Stimulated activated CD4-positive, alpha-beta T cell treated with anti-CD3 and anti-CD28 coated beads, Interleukin-1b, Interleukin-23, amount 100 ng/mL, for 4 hours (primary cell): ENCODE results near the gene RDX.
"Not testable (repeated sequence)": the region's sequence is repeated elsewhere in the genome, so short reads cannot be mapped to it uniquely, and the experiment has no call there.

Experiments used
- DNase-seq, 2 donors: peaks; one replicate each; pipeline ENCODE4 v3.0.0-alpha.2; 2020; ENCODE audit warnings: low read depth in 2 of 2

RDX gene

GRCh38 chr11:110305169-110306018 lies 9.0 kb upstream of the RDX start:
- DNase-seq: no peak

GRCh38 chr11:110303414-110303826 lies 7.0 kb upstream of the RDX start:
- no peak for DNase-seq

GRCh38 chr11:110301577-110301976 lies 5.2 kb upstream of the RDX start:
- no peak for DNase-seq

- no peak for DNase-seq
Observed at GRCh38 chr11:110301032-110301431, 4.6 kb upstream of the RDX start.

DNA sequence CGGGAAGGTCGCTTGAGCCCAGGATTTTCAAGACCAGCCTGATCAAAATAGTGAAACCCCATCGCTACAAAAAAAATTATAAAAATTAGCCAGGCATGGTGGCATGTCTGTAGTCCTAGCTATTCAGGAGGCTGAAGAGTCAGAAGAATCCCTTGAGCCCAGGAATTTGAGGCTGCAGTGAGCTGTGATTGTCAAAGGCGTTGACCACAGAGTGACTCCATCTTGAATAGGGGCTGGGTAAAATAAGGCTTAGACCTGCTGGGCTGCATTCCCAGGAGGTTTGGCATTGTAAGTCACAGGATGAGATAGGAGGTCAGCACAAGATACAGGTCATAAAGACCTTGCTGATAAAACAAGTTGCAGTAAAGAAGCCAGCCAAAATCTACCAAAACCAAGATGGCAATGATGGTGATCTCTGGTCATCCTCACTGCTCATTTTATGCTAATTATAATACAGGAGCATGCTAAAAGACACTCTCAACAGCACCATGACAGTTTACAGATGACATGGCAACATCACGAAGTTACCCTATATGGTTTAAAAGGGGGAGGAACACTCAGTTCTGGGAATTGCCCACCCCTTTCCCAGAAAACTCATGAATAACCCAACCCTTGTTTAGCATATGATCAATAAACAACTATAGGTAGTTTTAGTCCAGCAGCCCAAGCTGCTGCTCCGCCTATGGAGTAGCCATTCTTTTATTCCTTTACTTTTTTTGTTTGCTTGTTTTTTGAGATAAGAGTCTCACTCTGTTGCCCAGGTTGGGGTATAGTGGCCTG lies 2.8 kb upstream of the RDX start:
- DNase-seq: no peak

GRCh38 chr11:110298301-110298765 lies 1.9 kb upstream of the RDX start:
- no peak for DNase-seq

DNA sequence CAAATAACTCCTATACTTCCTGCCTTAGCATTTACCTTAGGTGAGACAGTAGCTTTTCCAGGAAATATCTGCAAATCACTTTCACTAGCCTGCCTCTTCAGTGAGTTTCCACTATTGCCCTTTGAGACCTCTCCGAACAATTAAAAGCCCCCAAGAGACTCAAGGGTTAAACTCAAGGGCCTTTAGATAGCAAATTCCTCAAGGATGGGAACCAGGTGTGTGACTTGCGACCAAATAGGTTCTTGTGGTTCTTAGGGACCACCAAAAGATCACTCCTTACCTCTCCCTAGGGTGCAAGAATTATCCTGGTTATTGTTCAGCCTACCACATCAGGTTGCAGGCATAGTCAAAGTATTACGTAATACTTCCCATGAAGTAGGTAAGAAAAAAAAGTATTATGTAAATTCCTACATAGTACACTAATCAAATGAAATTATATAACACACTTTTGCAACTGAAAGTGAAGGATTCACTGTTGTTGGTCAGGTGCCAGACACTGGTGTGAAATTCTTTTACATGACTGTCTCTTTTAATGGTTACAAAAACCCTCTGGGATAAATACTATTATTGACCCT lies 1.4 kb upstream of the RDX start:
- DNase-seq: no peak

DNA sequence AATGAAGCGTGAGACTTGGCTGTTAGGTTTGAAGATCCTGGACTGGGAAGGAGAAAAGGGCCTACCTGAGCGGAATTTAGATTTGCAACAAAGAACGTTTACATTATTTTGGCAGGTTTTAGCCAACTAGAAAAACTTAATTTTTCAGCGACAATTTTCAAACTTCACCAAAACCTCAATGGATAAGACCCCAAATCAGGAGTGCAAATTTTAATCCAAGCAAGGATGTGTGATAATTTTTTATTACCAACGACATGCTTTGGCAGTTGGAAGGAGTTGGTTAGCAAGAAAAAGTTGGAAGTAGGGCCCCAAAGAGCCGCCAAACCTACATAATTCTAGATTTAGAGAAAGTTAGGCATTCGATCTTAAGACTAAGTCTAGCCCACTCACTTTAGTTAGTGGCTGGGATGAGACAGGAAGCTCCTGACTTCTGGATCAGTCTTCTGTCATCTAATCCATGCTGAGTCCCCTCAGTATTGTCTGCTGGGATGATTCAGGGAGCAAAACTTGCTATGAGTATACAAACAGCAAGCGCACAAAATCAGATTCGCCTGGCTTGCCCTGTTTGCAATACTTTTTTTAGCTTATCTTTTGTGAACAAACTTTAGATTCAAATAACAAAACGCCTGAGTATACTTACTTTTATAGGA lies 787 bp upstream of the RDX start:
- DNase-seq: no peak

DNA sequence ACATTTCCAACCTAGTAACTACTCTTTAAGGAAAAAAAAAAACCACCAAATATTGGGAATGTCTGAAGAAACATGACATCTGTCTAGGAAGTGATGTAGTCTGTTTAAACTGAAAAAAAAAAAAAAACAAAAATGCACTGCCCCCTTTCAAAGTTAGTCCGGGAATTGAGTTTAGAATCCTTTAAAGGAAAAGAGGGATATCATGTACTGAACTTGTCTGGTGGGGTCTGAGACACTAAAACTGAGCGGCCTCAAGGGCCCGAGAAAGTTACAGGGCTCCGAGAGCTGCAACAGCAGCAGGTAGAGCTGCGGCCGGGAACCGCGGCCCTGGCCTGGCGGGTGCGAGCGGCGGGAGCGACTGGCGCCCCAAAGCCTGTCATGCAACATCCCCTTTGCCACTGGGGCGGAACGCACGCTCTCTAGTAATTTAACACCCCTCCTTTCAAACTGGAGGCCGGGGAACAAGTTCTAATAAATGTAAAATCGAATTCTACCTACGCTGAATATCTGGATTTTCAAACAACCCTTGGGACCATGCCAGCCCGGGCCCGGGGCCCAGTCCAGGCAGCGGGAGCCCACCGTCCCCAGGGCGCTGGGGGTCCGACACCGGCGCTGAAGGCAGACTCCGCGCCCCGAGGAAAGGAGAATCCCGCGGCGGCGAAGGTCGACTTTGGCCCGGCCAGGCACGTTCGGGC lies 736 bp downstream of the RDX start:
- DNase-seq: peak; percentile 21 to 33

DNA sequence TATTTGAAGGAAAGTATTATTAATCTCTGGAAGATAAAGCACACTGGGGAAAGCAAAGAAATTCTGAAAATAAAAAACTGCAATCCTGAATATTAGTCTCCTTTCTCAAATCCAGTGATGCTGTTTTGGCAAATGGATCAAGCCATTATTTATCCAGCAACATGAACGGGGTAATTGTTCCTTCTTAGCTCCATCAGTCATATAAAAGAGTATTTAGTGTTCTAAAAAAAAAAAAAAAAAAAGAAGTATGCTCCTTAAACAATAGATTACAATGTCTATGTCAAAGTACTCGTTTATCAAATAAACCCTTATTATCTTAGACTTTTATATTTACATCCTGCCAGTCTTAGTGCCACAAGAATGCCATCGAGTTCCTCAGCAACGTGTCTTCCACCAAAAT lies 1.3 kb downstream of the RDX start:
- DNase-seq: no peak

GRCh38 chr11:110294509-110294908 lies 1.9 kb downstream of the RDX start:
- no peak for DNase-seq

- DNase-seq: no peak
Observed at GRCh38 chr11:110293389-110293788, 3.0 kb downstream of the RDX start.

DNA sequence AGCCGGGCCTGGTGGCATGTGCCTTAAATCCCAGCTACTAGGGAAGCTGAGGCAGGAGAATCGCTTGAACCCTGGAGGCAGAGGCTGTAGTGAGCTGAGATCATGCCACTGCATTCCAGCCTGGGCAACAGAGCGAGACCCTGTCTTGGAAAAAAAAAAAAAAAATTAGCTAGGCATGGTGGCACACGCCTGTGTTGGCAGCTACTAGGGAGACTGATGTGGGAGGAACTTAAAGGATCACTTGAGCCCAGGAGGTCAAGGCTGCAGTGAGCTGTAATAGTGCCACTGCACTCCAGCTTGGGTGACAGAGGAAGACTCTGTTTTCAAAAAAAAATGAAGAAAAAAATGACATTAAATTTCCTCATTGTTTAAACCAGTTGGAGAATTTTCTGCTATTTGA lies 4.3 kb downstream of the RDX start:
- not testable (repeated sequence) for DNase-seq

GRCh38 chr11:110290591-110291334 lies 5.7 kb downstream of the RDX start:
- no peak for DNase-seq

DNA sequence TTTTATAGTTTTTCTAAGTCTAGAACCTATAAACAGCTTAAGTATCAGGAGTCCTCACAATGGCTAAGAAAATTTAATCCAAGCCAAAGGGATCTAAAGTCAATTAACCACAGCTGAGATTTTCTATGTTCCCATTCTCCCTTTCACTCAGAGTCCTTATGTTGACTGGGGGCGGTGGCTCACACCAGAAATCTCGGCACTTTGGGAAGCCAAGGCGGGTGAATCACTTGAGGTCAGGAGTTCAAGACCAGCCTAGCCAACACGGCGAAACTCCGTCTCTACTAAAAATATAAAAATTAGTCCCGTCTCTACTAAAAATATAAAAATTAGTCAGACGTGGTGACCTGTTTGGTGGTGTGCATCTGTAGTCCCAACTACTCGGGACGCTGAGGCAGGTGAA lies 6.9 kb downstream of the RDX start:
- DNase-seq: no peak

- DNase-seq: no peak
Observed at GRCh38 chr11:110287537-110287936, 8.9 kb downstream of the RDX start.

DNA sequence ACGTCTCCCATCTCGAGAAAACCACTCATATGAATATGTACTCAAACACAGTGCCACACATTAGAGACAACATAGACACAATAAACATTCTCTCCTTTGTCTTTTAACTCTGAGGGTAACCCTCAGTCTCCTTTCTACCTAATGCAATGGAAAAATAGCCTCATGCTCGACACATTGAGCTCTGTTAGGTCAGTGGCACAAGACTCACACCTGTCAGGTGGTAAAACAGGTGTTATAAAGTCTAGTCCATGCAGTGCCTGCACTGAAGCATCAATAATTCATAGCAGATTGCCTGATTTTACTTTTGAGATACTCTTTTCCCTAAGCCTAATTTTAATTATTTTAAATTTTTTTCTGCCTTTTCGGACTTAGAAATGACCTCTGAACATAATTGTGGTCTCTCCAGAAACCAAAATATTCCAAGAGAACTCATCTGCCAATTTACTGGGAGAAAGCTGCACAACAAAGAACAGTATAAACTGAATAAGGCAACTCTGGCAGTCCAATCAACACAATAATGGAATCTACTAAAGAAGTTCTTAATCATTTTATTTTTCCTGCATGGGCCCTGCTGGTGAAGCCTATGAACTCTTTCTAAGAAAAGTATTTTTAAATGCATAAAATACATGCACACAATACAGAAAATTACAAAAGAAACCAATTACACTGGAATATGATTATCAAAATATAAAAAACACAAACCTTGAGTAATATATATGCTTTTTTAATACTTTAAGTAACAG lies 9.9 kb downstream of the RDX start:
- no peak for DNase-seq

DNA sequence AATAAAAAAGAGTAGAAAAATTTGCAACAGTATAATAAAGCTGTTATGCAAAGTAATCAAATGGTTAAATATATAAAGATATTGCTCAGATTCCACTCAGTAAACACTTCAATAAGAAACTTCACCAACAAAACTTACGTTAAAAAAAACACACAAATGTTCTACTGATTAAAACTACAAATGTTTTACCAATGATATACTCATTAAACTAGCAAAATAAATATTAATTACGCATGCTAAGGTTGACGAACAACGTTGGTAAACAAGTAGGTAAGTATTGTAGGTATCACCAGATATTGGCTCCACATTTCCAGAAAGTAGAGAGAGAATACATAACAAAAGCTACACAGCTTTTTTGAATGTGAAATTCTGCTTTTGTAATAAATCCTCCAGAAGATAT lies 12.6 kb downstream of the RDX start:
- no peak for DNase-seq

DNA sequence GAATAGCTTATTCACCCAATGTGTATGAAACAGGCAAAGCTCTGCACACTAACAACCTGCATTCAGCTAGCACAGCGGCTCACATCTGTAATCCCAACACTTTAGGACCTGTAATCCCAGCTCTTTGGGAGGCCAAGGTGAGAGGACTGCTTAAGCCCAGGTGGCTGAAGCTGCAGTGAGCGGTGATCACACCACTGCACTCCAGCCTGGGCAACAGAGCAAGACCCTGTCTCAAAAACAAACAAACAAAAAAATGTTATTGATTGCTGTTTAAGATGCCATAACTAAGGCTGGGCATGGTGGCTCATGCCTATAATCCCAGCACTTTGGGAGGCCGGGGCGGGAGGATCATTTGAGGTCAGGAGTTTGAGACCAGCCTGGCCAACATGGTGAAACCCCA lies 15.8 kb downstream of the RDX start:
- not testable (repeated sequence) for DNase-seq

DNA sequence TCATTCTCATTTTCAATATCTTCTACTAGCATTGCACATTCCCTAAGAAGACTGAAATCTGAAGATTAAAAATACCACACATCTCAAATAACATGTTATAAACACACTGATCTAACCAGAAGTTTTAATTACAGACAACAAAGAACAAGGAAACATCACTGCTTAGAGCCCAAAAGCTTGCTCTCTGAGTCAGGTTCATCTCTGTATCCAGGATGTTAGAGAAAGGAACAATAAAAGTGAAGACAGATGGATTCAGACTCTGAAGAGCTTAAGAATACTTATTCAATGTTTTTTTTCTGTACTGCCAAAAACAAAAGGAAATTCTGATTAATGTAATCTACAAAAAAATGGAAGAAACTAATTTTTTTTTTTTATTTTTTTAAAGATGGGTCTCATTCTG lies 16.5 kb downstream of the RDX start:
- DNase-seq: no peak
